SK-N-SH (cell line): ENCODE results near the gene LRP6. TPM values are rescaled to one million over a fixed set of nuclear protein-coding genes. Genes with fewer than 3 reads are reported as not detected.

ENCODE experiments used
- CTCF ChIA-PET: fragments of 300-600, 350-600 bp; formaldehyde crosslinking; extraction: SDS; loops from one replicate; lab custom pipeline; 2021; lab: Yijun Ruan, JAX
- POLR2A ChIA-PET: fragments of 350-600 bp; sonication (Branson Sonifier 250); formaldehyde crosslinking; extraction: SDS; loops from one replicate; lab custom pipeline; 2020; ENCODE audit warnings: antibody characterized with exemption, inconsistent platforms; lab: Yijun Ruan, JAX
- DNase-seq: peaks from one replicate; pipeline ENCODE4 v3.0.0; 2012
- H2AFZ ChIP-seq: fragments of 200-600 bp; sonication (generic); 2 replicates; pipeline ENCODE4 v1.8.1; 2016; ENCODE audit warnings: antibody characterized with exemption, mild to moderate bottlenecking, low read depth
- H3F3A ChIP-seq: fragments of 200-600 bp; sonication (generic); replicated peaks from 2 replicates; pipeline ENCODE3; 2016; ENCODE audit warnings: antibody characterized with exemption, mild to moderate bottlenecking; ENCODE audit not compliant: insufficient read depth
- H3K27ac ChIP-seq, 2 experiments: fragments of 200-500 bp in 1 of 2; fragments of 200-600 bp in 1 of 2; sonication (Bioruptor generic) in 1 of 2; sonication (generic), shearing (Covaris generic) in 1 of 2; 2 replicates each; pipeline versions ENCODE4 v1.5.1 to v1.6.1; 2014 to 2016; ENCODE audit warnings: low read depth in 2 of 2, inconsistent platforms in 1 of 2, low read length in 1 of 2, mild to moderate bottlenecking in 1 of 2, mixed read lengths in 1 of 2
- H3K27me3 ChIP-seq: fragments of 200-600 bp; sonication (generic), shearing (Covaris generic); 2 replicates; pipeline ENCODE4 v1.6.1; 2016; ENCODE audit warnings: mixed run types; ENCODE audit not compliant: insufficient read depth
- H3K36me3 ChIP-seq, 2 experiments: fragments of 200-500 bp in 1 of 2; fragments of 200-600 bp in 1 of 2; sonication (Bioruptor generic) in 1 of 2; sonication (generic) in 1 of 2; replicated peaks in 1 of 2; 2 replicates each; pipeline versions ENCODE3 to v1.5.1; 2014 to 2016; ENCODE audit warnings: low read length in 1 of 2, mild to moderate bottlenecking in 1 of 2; ENCODE audit not compliant: insufficient read depth in 2 of 2, control insufficient read depth in 1 of 2
- H3K4me1 ChIP-seq, 2 experiments: fragments of 200-500 bp in 1 of 2; fragments of 200-600 bp in 1 of 2; sonication (Bioruptor generic) in 1 of 2; sonication (generic), shearing (Covaris generic) in 1 of 2; 2 replicates each; pipeline versions ENCODE4 v1.5.1 to v1.6.1; 2014 to 2016; ENCODE audit warnings: low read depth in 1 of 2, low read length in 1 of 2, mixed run types in 1 of 2; ENCODE audit not compliant: insufficient read depth in 2 of 2, control insufficient read depth in 1 of 2
- H3K4me2 ChIP-seq: fragments of 200-600 bp; sonication (generic), shearing (Covaris generic); 2 replicates; pipeline ENCODE4 v1.6.1; 2017; ENCODE audit warnings: mixed run types
- H3K4me3 ChIP-seq, 2 experiments: fragments of 200-500 bp in 1 of 2; fragments of 200-600 bp in 1 of 2; sonication (Bioruptor generic) in 1 of 2; sonication (generic), shearing (Covaris generic) in 1 of 2; 2 replicates each; pipeline versions ENCODE4 v1.5.1 to v1.8.1; 2014 to 2016; ENCODE audit warnings: low read depth in 2 of 2, inconsistent platforms in 1 of 2, low read length in 1 of 2, mild to moderate bottlenecking in 1 of 2, mixed read lengths in 1 of 2, moderate library complexity in 1 of 2
- H3K79me2 ChIP-seq: fragments of 200-600 bp; sonication (generic); 2 replicates; pipeline ENCODE4 v1.8.1; 2017; ENCODE audit warnings: mild to moderate bottlenecking; ENCODE audit not compliant: insufficient read depth
- H3K9ac ChIP-seq: fragments of 200-600 bp; sonication (generic); 2 replicates; pipeline ENCODE4 v1.6.1; 2017; ENCODE audit warnings: mixed run types
- H3K9me2 ChIP-seq: fragments of 200-600 bp; sonication (generic); 2 replicates; pipeline ENCODE4 v1.6.1; 2017; ENCODE audit warnings: mixed run types
- H3K9me3 ChIP-seq: fragments of 200-600 bp; sonication (generic); 2 replicates; pipeline ENCODE4 v1.6.1; 2017; ENCODE audit warnings: mixed run types, mild to moderate bottlenecking, moderate library complexity
- H4K20me1 ChIP-seq: fragments of 200-600 bp; sonication (generic); 2 replicates; pipeline ENCODE4 v1.6.1; 2017; ENCODE audit warnings: mild to moderate bottlenecking, mixed run types; ENCODE audit not compliant: insufficient read depth
- CHD2 ChIP-seq: fragments of 150-350 bp; IDR thresholded peaks from 2 replicates; pipeline ENCODE4 v1.6.1; 2018; ENCODE audit warnings: low read length; ENCODE audit not compliant: partially characterized antibody
- EP300 ChIP-seq, 2 experiments: IDR thresholded peaks; 2 replicates each; pipeline versions ENCODE4 v1.4.0 to v1.6.1; 2012; ENCODE audit warnings: borderline replicate concordance in 1 of 2, low read depth in 1 of 2, low read length in 1 of 2
- FOSL2 ChIP-seq: IDR thresholded peaks from 2 replicates; pipeline ENCODE4 v1.4.0; 2012; ENCODE audit warnings: low read depth, mild to moderate bottlenecking, moderate library complexity, borderline replicate concordance
- FOXJ3 ChIP-seq: sonication (generic); formaldehyde crosslinking; IDR thresholded peaks from 2 replicates; pipeline ENCODE4 v1.5.1; 2020; ENCODE audit warnings: mild to moderate bottlenecking, missing genetic modification reagents
- GATA2 ChIP-seq: sonication (generic); formaldehyde crosslinking; IDR thresholded peaks from 2 replicates; pipeline ENCODE4 v1.5.0; 2020; ENCODE audit warnings: mild to moderate bottlenecking, missing genetic modification reagents
- MXI1 ChIP-seq: IDR thresholded peaks from 2 replicates; pipeline ENCODE4 v1.6.1; 2012; ENCODE audit warnings: mild to moderate bottlenecking, low read depth, low read length, improper control_type of control experiment
- POLR2AphosphoS5 ChIP-seq: IDR thresholded peaks from 2 replicates; pipeline ENCODE4 v1.6.1; 2012; ENCODE audit warnings: low read depth, low read length
- RAD21 ChIP-seq: IDR thresholded peaks from 2 replicates; pipeline ENCODE4 v1.6.1; 2012; ENCODE audit warnings: mild to moderate bottlenecking, low read length
- RCOR1 ChIP-seq: fragments of 150-350 bp; IDR thresholded peaks from 2 replicates; pipeline ENCODE4 v1.6.1; 2017; ENCODE audit warnings: antibody characterized with exemption, low read length
- RXRA ChIP-seq: IDR thresholded peaks from 2 replicates; pipeline ENCODE4 v1.4.0; 2012; ENCODE audit warnings: low read depth, mild to moderate bottlenecking, borderline replicate concordance
- SIN3A ChIP-seq: IDR thresholded peaks from 2 replicates; pipeline ENCODE4 v1.6.1; 2012; ENCODE audit warnings: low read depth, mild to moderate bottlenecking, low read length, moderate library complexity, borderline replicate concordance
- TCF12 ChIP-seq: IDR thresholded peaks from 2 replicates; pipeline ENCODE4 v1.4.0; 2012
- WGBS: methylation state at CpG from one replicate; pipeline ENCODE4 v1.1.6; 2017; ENCODE audit warnings: low lambda C conversion rate; 5-methylcytosine and 5-hydroxymethylcytosine counted together
- polyA plus RNA-seq, 3 experiments: library from polyadenylated mRNA; depleted of rRNA; stranded (reverse); fragments of >200 nt; gene quantifications; 2 replicates each; pipeline ENCODE4 v1.2.3, GENCODE V29; 2012
- TF ChIP-seq, protein P1 (sequence below): IDR thresholded peaks from 2 replicates; pipeline ENCODE4 v1.6.1; 2012; ENCODE audit warnings: mild to moderate bottlenecking, low read depth, low read length, moderate library complexity
- TF ChIP-seq, protein P2 (sequence below): fragments of 150-350 bp; IDR thresholded peaks from 2 replicates; pipeline ENCODE4 v1.6.1; 2017; ENCODE audit warnings: antibody characterized with exemption, low read length, low read depth, borderline replicate concordance
- TF ChIP-seq, protein P3 (sequence below): fragments of 150-350 bp; IDR thresholded peaks from 2 replicates; pipeline ENCODE4 v1.6.1; 2016; ENCODE audit warnings: mild to moderate bottlenecking, low read depth, low read length
- TF ChIP-seq, protein P4 (sequence below): fragments of 200-600 bp; sonication (generic); IDR thresholded peaks from 2 replicates; pipeline ENCODE4 v1.6.1; 2017; ENCODE audit warnings: antibody characterized with exemption, mild to moderate bottlenecking, moderate library complexity
- TF ChIP-seq, protein P5 (sequence below): IDR thresholded peaks from 2 replicates; pipeline ENCODE4; 2012

Gene LRP6
- polyA plus RNA-seq, 1 of the 3 experiments (the other 2 are of a cell fraction): 13.7 TPM

DNA sequence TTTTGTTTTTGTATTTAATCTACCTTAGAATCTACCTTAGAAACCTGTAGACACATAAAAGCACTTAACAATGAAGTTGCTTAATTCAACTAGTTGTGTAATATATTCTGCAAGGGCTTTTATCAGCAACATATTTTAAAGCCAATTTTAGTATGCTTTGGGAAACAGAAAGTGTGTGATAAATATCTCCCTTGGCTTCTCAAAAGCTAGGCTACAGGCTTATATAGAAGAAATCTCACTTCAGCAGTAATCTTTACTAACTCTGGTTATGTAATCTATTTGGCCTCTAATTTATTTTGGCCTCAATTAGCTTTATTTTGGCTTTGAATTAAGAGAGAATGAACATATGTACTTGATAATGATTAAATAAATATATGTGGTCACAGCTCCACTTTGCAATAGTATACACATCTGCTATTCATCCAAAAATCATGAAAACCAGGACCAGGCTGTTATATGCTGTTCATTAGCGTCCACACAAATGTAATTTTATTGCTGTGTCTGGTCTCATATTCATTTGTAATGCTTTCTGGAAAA lies 37.2 kb downstream of the LRP6 start:
- 42% methylated on average over 1 of the region's 1 CpG for WGBS
- no peak overlapping the region for H3K9ac ChIP-seq
- H3K27me3 ChIP-seq: no peaks in the 10 kb centered on the region
- peak; percentile 69 for DNase-seq
- no peaks in the 10 kb centered on the region for H3K9me2 ChIP-seq
- H3K27ac ChIP-seq: peak overlapping the region; percentile 20 to 80; a peak in 3 of 4 replicates
- peaks cover 14% of the 10 kb centered on the region for H3F3A ChIP-seq
- no peaks in the 10 kb centered on the region for H3K9me3 ChIP-seq
- H3K4me3 ChIP-seq: no peak overlapping the region
- CTCF ChIA-PET: interaction anchor here (0.6 to 1.7 kb wide), 4 partner anchors 10 to 36 kb away, joined by 3 to 8 read pairs (median 3); no protein-coding TSS in a partner anchor
- H3K4me1 ChIP-seq: peaks cover 19 to 20% of the 10 kb centered on the region in 2 experiments; a peak in 3 of 4 replicates
- no peak overlapping the region for H3K4me2 ChIP-seq
- TF ChIP-seq GATA2 (CRISPR knock-in tag) (peak; percentile 82), TCF12 (peak; percentile 64), FOXJ3 (CRISPR knock-in tag) (peak; percentile 74; the same call in 1 of the 2 replicates), CHD2 (peak; percentile 65), EP300 (IDR thresholded peaks at IDR 0.05; ENCODE audit: borderline replicate concordance in 1 of 2, low read depth in 1 of 2, low read length in 1 of 2) (peak in 1 of 2 experiments; percentile 88; a peak in 2 of 4 replicates), RCOR1 (peak; percentile 85), MXI1 (no peak)
- TF ChIP-seq, protein P1, sequence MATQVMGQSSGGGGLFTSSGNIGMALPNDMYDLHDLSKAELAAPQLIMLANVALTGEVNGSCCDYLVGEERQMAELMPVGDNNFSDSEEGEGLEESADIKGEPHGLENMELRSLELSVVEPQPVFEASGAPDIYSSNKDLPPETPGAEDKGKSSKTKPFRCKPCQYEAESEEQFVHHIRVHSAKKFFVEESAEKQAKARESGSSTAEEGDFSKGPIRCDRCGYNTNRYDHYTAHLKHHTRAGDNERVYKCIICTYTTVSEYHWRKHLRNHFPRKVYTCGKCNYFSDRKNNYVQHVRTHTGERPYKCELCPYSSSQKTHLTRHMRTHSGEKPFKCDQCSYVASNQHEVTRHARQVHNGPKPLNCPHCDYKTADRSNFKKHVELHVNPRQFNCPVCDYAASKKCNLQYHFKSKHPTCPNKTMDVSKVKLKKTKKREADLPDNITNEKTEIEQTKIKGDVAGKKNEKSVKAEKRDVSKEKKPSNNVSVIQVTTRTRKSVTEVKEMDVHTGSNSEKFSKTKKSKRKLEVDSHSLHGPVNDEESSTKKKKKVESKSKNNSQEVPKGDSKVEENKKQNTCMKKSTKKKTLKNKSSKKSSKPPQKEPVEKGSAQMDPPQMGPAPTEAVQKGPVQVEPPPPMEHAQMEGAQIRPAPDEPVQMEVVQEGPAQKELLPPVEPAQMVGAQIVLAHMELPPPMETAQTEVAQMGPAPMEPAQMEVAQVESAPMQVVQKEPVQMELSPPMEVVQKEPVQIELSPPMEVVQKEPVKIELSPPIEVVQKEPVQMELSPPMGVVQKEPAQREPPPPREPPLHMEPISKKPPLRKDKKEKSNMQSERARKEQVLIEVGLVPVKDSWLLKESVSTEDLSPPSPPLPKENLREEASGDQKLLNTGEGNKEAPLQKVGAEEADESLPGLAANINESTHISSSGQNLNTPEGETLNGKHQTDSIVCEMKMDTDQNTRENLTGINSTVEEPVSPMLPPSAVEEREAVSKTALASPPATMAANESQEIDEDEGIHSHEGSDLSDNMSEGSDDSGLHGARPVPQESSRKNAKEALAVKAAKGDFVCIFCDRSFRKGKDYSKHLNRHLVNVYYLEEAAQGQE: no peak
- TF ChIP-seq, all 33 proteins: peak for 6
- peaks cover 98% of the 10 kb centered on the region for H3K79me2 ChIP-seq
- POLR2A ChIA-PET: interaction anchor here (1.0 to 3.1 kb wide), 2 partner anchors 37 to 120 kb away, joined by 3 to 13 read pairs; partner anchors contain the start of genes LRP6 and MANSC1
- H2AFZ ChIP-seq: no peak overlapping the region
- H4K20me1 ChIP-seq: peaks cover 54% of the 10 kb centered on the region
- H3K36me3 ChIP-seq: peaks cover 0 to 4% of the 10 kb centered on the region in 2 experiments

DNA sequence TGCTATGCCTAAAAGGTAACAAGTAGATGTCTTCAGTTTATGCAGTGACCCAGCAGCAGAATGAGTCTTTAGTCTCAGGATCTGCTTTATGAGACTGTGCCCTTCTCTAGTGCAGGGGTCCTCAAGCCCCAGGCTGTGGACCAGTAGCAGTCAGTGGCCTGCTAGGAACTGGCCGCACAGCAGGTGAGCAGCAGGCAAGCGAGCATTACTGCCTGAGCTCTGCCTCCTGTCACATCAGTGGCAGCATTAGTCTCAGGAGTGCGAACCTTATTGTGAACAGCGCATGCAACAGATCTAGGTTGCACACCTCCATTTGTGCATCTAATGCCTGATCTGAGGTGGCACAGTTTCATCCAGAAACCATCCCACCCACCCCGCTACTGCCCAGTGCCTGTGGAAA lies 38.4 kb downstream of the LRP6 start:
- Histone ChIP-seq H3K4me3 (no peak overlapping the region), H3F3A (peaks cover 14% of the 10 kb centered on the region), H4K20me1 (peaks cover 59% of the 10 kb centered on the region), H3K27ac (peak overlapping the region in 1 of 2 experiments; percentile 51; a peak in 2 of 4 replicates), H3K9me3 (no peaks in the 10 kb centered on the region), H3K9ac (no peak overlapping the region), H3K27me3 (no peaks in the 10 kb centered on the region), H3K9me2 (no peaks in the 10 kb centered on the region), H3K4me1 (peaks cover 21 to 24% of the 10 kb centered on the region in 2 experiments; a peak in 3 of 4 replicates), H3K36me3 (peaks cover 0 to 4% of the 10 kb centered on the region in 2 experiments), H2AFZ (no peak overlapping the region), H3K79me2 (peaks cover 97% of the 10 kb centered on the region), H3K4me2 (no peak overlapping the region)
- WGBS: 100% methylated on average over 5 of the region's 5 CpGs
- CTCF ChIA-PET: no interaction called here
- POLR2A ChIA-PET: interaction anchor here (3.1 kb wide), 1 partner anchor 39 kb away, joined by 13 read pairs; the partner anchor contains the start of gene LRP6
- DNase-seq: no peak
- TF ChIP-seq RXRA: no peak
- TF ChIP-seq, protein P2, sequence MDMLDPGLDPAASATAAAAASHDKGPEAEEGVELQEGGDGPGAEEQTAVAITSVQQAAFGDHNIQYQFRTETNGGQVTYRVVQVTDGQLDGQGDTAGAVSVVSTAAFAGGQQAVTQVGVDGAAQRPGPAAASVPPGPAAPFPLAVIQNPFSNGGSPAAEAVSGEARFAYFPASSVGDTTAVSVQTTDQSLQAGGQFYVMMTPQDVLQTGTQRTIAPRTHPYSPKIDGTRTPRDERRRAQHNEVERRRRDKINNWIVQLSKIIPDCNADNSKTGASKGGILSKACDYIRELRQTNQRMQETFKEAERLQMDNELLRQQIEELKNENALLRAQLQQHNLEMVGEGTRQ: no peak
- TF ChIP-seq, protein P3, sequence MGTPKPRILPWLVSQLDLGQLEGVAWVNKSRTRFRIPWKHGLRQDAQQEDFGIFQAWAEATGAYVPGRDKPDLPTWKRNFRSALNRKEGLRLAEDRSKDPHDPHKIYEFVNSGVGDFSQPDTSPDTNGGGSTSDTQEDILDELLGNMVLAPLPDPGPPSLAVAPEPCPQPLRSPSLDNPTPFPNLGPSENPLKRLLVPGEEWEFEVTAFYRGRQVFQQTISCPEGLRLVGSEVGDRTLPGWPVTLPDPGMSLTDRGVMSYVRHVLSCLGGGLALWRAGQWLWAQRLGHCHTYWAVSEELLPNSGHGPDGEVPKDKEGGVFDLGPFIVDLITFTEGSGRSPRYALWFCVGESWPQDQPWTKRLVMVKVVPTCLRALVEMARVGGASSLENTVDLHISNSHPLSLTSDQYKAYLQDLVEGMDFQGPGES: no peak
- TF ChIP-seq, protein P4, sequence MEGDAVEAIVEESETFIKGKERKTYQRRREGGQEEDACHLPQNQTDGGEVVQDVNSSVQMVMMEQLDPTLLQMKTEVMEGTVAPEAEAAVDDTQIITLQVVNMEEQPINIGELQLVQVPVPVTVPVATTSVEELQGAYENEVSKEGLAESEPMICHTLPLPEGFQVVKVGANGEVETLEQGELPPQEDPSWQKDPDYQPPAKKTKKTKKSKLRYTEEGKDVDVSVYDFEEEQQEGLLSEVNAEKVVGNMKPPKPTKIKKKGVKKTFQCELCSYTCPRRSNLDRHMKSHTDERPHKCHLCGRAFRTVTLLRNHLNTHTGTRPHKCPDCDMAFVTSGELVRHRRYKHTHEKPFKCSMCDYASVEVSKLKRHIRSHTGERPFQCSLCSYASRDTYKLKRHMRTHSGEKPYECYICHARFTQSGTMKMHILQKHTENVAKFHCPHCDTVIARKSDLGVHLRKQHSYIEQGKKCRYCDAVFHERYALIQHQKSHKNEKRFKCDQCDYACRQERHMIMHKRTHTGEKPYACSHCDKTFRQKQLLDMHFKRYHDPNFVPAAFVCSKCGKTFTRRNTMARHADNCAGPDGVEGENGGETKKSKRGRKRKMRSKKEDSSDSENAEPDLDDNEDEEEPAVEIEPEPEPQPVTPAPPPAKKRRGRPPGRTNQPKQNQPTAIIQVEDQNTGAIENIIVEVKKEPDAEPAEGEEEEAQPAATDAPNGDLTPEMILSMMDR: no peak
- no peak for TF ChIP-seq TCF12
- TF ChIP-seq POLR2AphosphoS5: no peak
- TF ChIP-seq FOSL2: no peak
- TF ChIP-seq, protein P5, sequence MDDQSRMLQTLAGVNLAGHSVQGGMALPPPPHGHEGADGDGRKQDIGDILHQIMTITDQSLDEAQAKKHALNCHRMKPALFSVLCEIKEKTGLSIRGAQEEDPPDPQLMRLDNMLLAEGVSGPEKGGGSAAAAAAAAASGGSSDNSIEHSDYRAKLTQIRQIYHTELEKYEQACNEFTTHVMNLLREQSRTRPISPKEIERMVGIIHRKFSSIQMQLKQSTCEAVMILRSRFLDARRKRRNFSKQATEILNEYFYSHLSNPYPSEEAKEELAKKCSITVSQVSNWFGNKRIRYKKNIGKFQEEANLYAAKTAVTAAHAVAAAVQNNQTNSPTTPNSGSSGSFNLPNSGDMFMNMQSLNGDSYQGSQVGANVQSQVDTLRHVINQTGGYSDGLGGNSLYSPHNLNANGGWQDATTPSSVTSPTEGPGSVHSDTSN: no peak
- TF ChIP-seq RAD21: no peak
- TF ChIP-seq RCOR1: no peak
- no peak for TF ChIP-seq SIN3A
- TF ChIP-seq MXI1: no peak
